Body of pancreas (tissue), 4 donors: ENCODE results near the gene ARHGAP6. TPM values are rescaled to one million over a fixed set of nuclear protein-coding genes. Genes with fewer than 3 reads are reported as not detected.

Source experiments
- ATAC-seq: fragments of 150-250 bp; one replicate; pipeline ENCODE4 v1.9.1; 2016
- DNase-seq, 4 donors: peaks; one replicate each; pipeline ENCODE4 v3.0.0-alpha.2; 2019
- H3K27ac ChIP-seq, 4 donors: fragments of 200-600 bp; sonication (generic); 1 replicate in 3 of 4; 2 replicates in 1 of 4; pipeline versions ENCODE4 v1.5.1 to v1.6.1; 2016 to 2019; ENCODE audit warnings: mild to moderate bottlenecking in 1 of 4, mixed read lengths in 1 of 4, moderate library complexity in 1 of 4
- H3K27me3 ChIP-seq, 2 donors: fragments of 200-600 bp; sonication (generic); one replicate each; pipeline ENCODE4 v1.6.0; 2016; ENCODE audit warnings: mild to moderate bottlenecking in 1 of 2
- H3K36me3 ChIP-seq, 2 donors: fragments of 200-600 bp; sonication (generic); replicated peaks in 1 of 2; 2 replicates each; pipeline ENCODE4 v1.5.1; 2016; ENCODE audit warnings: low read depth in 2 of 2; ENCODE audit not compliant: insufficient read depth in 1 of 2
- H3K4me1 ChIP-seq: fragments of 200-600 bp; sonication (generic); one replicate; pipeline ENCODE4 v1.6.0; 2016
- H3K4me3 ChIP-seq, 2 donors: fragments of 200-600 bp; sonication (generic); 1 replicate in 1 of 2; 2 replicates in 1 of 2; pipeline ENCODE4 v1.5.1; 2016 to 2019
- H3K9me3 ChIP-seq, 3 donors: fragments of 200-600 bp; sonication (generic); 1 replicate in 2 of 3; 2 replicates in 1 of 3; pipeline ENCODE4 v1.5.1; 2016
- CTCF ChIP-seq, 7 experiments: fragments of 450-650 bp in 4 of 7; fragments of 200-600 bp in 3 of 7; sonication (generic) in 3 of 7; IDR thresholded peaks; one replicate each; pipeline ENCODE4 v1.5.1; 2016 to 2019; ENCODE audit warnings: antibody characterized with exemption in 7 of 7
- POLR2A ChIP-seq, 3 donors: fragments of 450-650 bp; IDR thresholded peaks; one replicate each; pipeline ENCODE4 v1.6.1; 2016; ENCODE audit warnings: antibody characterized with exemption in 3 of 3, mild to moderate bottlenecking in 2 of 3
- WGBS, 2 donors: methylation state at CpG; one replicate each; pipeline ENCODE4 v1.1.5; 2017; 5-methylcytosine and 5-hydroxymethylcytosine counted together
- intact Hi-C: fragments of 100-400 bp; cut with DNase I; formaldehyde crosslinking; loops from one replicate; pipeline ENCODE4 v1.15.1; 2023
- total RNA-seq, 2 donors: library from RNA; depleted of rRNA; stranded (reverse); fragments of >200 nt; gene quantifications; one replicate each; pipeline ENCODE4 v1.1.0, GENCODE V29; 2016

The ARHGAP6 gene
- total RNA-seq, 2 donors from 2014 or later, result 2.3 to 10.9 TPM

GRCh38 chrX:11577603-11578002 lies 88.1 kb downstream of the ARHGAP6 start:
- intact Hi-C loops, result no loop called here
- WGBS, 2 donors, result 83 to 100% methylated on average over 3 of the region's 3 CpGs
- Histone ChIP-seq H3K4me1 (no peaks in the 10 kb centered on the region), H3K27me3 (no peaks in the 10 kb centered on the region), H3K36me3 (no peaks in the 10 kb centered on the region), H3K4me3 (no peak overlapping the region), H3K27ac (no peak overlapping the region), H3K9me3 (no peaks in the 10 kb centered on the region)
- no peak for DNase-seq
- TF ChIP-seq CTCF (IDR thresholded peaks at IDR 0.05) (no peak), POLR2A (IDR thresholded peaks at IDR 0.05) (no peak)
- no peak for ATAC-seq

- no peaks in the 10 kb centered on the region for H3K4me1 ChIP-seq
- H3K27me3 ChIP-seq, result no peaks in the 10 kb centered on the region
- 71 to 86% methylated on average over 2 of the region's 2 CpGs for WGBS, 2 donors
- DNase-seq (no peak), ATAC-seq (no peak)
- no peaks in the 10 kb centered on the region for H3K36me3 ChIP-seq
- H3K27ac ChIP-seq, result no peak overlapping the region
- TF ChIP-seq POLR2A (IDR thresholded peaks at IDR 0.05) (no peak), CTCF (IDR thresholded peaks at IDR 0.05) (no peak)
- H3K9me3 ChIP-seq, result no peaks in the 10 kb centered on the region
- H3K4me3 ChIP-seq, result no peak overlapping the region
- intact Hi-C loops, result no loop called here
Measured at GRCh38 chrX:11575332-11575731, 90.4 kb downstream of the ARHGAP6 start.

- DNase-seq, result no peak
- Histone ChIP-seq H3K4me3 (no peak overlapping the region), H3K9me3 (no peaks in the 10 kb centered on the region), H3K27me3 (no peaks in the 10 kb centered on the region), H3K4me1 (no peaks in the 10 kb centered on the region), H3K36me3 (no peaks in the 10 kb centered on the region), H3K27ac (no peak overlapping the region)
- TF ChIP-seq CTCF (IDR thresholded peaks at IDR 0.05), result no peak
- TF ChIP-seq POLR2A (IDR thresholded peaks at IDR 0.05), result no peak
- ATAC-seq, result no peak
- intact Hi-C loops, result no loop called here
- WGBS, 2 donors, result 64 to 79% methylated on average over 3 to 4 of the region's 7 CpGs
Measured at GRCh38 chrX:11567528-11568220, 98.0 kb downstream of the ARHGAP6 start.

GRCh38 chrX:11566789-11567188 lies 98.9 kb downstream of the ARHGAP6 start:
- TF ChIP-seq CTCF (IDR thresholded peaks at IDR 0.05), result no peak
- TF ChIP-seq POLR2A (IDR thresholded peaks at IDR 0.05), result no peak
- 100% methylated on average over 2 of the region's 2 CpGs for WGBS, 2 donors
- Histone ChIP-seq H3K4me1 (no peaks in the 10 kb centered on the region), H3K27ac (no peak overlapping the region), H3K4me3 (no peak overlapping the region), H3K27me3 (no peaks in the 10 kb centered on the region), H3K9me3 (no peaks in the 10 kb centered on the region), H3K36me3 (no peaks in the 10 kb centered on the region)
- no peak for ATAC-seq
- intact Hi-C loops, result no loop called here
- DNase-seq, result no peak

- H3K27ac ChIP-seq, result no peak overlapping the region
- no peaks in the 10 kb centered on the region for H3K27me3 ChIP-seq
- intact Hi-C loops, result no loop called here
- H3K4me3 ChIP-seq, result no peak overlapping the region
- ATAC-seq (no peak), DNase-seq (no peak)
- no peaks in the 10 kb centered on the region for H3K36me3 ChIP-seq
- TF ChIP-seq POLR2A (IDR thresholded peaks at IDR 0.05) (no peak), CTCF (IDR thresholded peaks at IDR 0.05) (no peak)
- no peaks in the 10 kb centered on the region for H3K9me3 ChIP-seq
- no peaks in the 10 kb centered on the region for H3K4me1 ChIP-seq
Measured at GRCh38 chrX:11566173-11566572, 99.5 kb downstream of the ARHGAP6 start.
